OCI-LY7 (cell line): Measurements from ENCODE around the gene PARM1. TPM values are rescaled to one million over a fixed set of nuclear protein-coding genes. Genes with fewer than 3 reads are reported as not detected.

Experiments used
- BruUV-seq: library from RNA; stranded (reverse); fragments of 400-500 nt; replicated peaks from 2 replicates; lab custom pipeline; 2021; lab: Mats Ljungman, UMichigan
- CTCF ChIA-PET: fragments of 300-600 bp; sonication (Branson Sonifier 250); formaldehyde crosslinking; loops from one replicate; lab custom pipeline; 2022; ENCODE audit warnings: antibody characterized with exemption; ENCODE audit not compliant: unreplicated experiment; lab: Charles Lee
- POLR2A ChIA-PET: fragments of 300-600 bp; sonication (Branson Sonifier 250); formaldehyde crosslinking; loops from one replicate; lab custom pipeline; 2022; ENCODE audit warnings: antibody characterized with exemption; lab: Charles Lee
- DNase-seq: peaks from one replicate; pipeline ENCODE4 v3.0.0-alpha.2; 2015; ENCODE audit warnings: low spot score
- H2AFZ ChIP-seq: fragments of 200-600 bp; sonication (generic), shearing (Covaris generic); 2 replicates; pipeline ENCODE4 v1.6.1; 2014; ENCODE audit warnings: mild to moderate bottlenecking, antibody characterized with exemption, low read length, moderate library complexity
- H3K27ac ChIP-seq: fragments of 200-600 bp; sonication (generic); 2 replicates; pipeline ENCODE4 v1.5.1; 2014; ENCODE audit warnings: mixed run types, low read depth, mild to moderate bottlenecking, moderate library complexity, low read length, inconsistent platforms; ENCODE audit not compliant: poor library complexity, severe bottlenecking
- H3K36me3 ChIP-seq: fragments of 200-600 bp; sonication (generic); 2 replicates; pipeline ENCODE4 v1.6.1; 2014; ENCODE audit warnings: mild to moderate bottlenecking, antibody characterized with exemption, low read length, moderate library complexity, mixed read lengths; ENCODE audit not compliant: insufficient read depth
- H3K4me1 ChIP-seq: fragments of 200-600 bp; sonication (generic); 2 replicates; pipeline ENCODE4 v1.5.1; 2014; ENCODE audit warnings: mild to moderate bottlenecking, low read length; ENCODE audit not compliant: insufficient read depth, poor library complexity, severe bottlenecking
- H3K4me2 ChIP-seq: fragments of 200-600 bp; sonication (generic); 2 replicates; pipeline ENCODE4 v1.6.1; 2014; ENCODE audit warnings: mild to moderate bottlenecking, low read length
- H3K4me3 ChIP-seq: fragments of 200-600 bp; sonication (generic); 2 replicates; pipeline ENCODE4 v1.5.1; 2014; ENCODE audit warnings: mild to moderate bottlenecking, low read depth, low read length; ENCODE audit not compliant: poor library complexity, severe bottlenecking
- H3K79me2 ChIP-seq: fragments of 200-600 bp; sonication (generic); 2 replicates; pipeline ENCODE4 v1.6.1; 2016; ENCODE audit warnings: low read depth, mild to moderate bottlenecking, low read length, moderate library complexity, mixed read lengths; ENCODE audit not compliant: insufficient read depth
- H3K9me2 ChIP-seq: fragments of 200-600 bp; sonication (generic); 2 replicates; pipeline ENCODE4 v1.6.1; 2016; ENCODE audit warnings: mild to moderate bottlenecking, low read length, mixed read lengths; ENCODE audit not compliant: insufficient read depth
- H3K9me3 ChIP-seq: fragments of 200-600 bp; sonication (generic); 2 replicates; pipeline ENCODE4 v1.6.1; 2014; ENCODE audit warnings: mild to moderate bottlenecking, mixed run types, low read length, mixed read lengths
- H4K20me1 ChIP-seq: fragments of 200-600 bp; sonication (generic); 2 replicates; pipeline ENCODE4 v1.6.1; 2014; ENCODE audit warnings: mild to moderate bottlenecking, antibody characterized with exemption, low read length, moderate library complexity, mixed read lengths; ENCODE audit not compliant: insufficient read depth
- CTCF ChIP-seq: fragments of 200-600 bp; sonication (generic); conservative IDR thresholded peaks from 2 replicates; pipeline ENCODE4 v1.5.1; 2014; ENCODE audit warnings: mild to moderate bottlenecking, antibody characterized with exemption, low read length, moderate library complexity, mixed read lengths
- EZH2phosphoT487 ChIP-seq: fragments of 200-600 bp; sonication (generic); IDR thresholded peaks from 2 replicates; pipeline ENCODE4 v1.6.1; 2018; ENCODE audit warnings: low read depth, borderline replicate concordance, mild to moderate bottlenecking, mixed run types, antibody characterized with exemption, low read length, moderate library complexity, mixed read lengths
- intact Hi-C: fragments of 100-400 bp; cut with micrococcal nuclease; formaldehyde crosslinking; loops from one replicate; pipeline ENCODE4 v1.10.0; 2022; ENCODE audit not compliant: unreplicated experiment
- total RNA-seq, 2 experiments: library from RNA; depleted of rRNA in 1 of 2; stranded (reverse); fragments of >200 nt in 1 of 2; shearing (Covaris generic) in 1 of 2; gene quantifications; 2 replicates each; pipeline ENCODE4 v1.2.3, GENCODE V29; 2014 to 2022

Gene PARM1
- total RNA-seq, 2 experiments from 2014 or later, result not detected

GRCh38 chr4:75009138-75009537, 76.2 kb downstream of the PARM1 start:
- no peak for DNase-seq
- no TSS peak for BruUV-seq

GRCh38 chr4:75011131-75011795, 78.3 kb downstream of the PARM1 start:
- POLR2A ChIA-PET, result no interaction called here
- no peaks in the 10 kb centered on the region for H3K9me2 ChIP-seq

More at GRCh38 chr4:75009138-75009537, 76.2 kb downstream of the PARM1 start:
- no peaks in the 10 kb centered on the region for H3K4me1 ChIP-seq
- no peaks in the 10 kb centered on the region for H3K9me2 ChIP-seq
- no peak overlapping the region for H3K27ac ChIP-seq
- H3K79me2 ChIP-seq, result no peaks in the 10 kb centered on the region
- H3K36me3 ChIP-seq, result no peaks in the 10 kb centered on the region
- no peaks in the 10 kb centered on the region for H3K9me3 ChIP-seq
- H3K4me3 ChIP-seq, result no peak overlapping the region
- no peak for TF ChIP-seq EZH2phosphoT487
- TF ChIP-seq CTCF, result no peak
- no peak overlapping the region for H2AFZ ChIP-seq
- H4K20me1 ChIP-seq, result no peaks in the 10 kb centered on the region
- intact Hi-C loops, result no loop called here
- ChIA-PET POLR2A (interaction anchor here (1.0 kb wide), 1 partner anchor 28 kb away, joined by 3 read pairs; no protein-coding TSS in a partner anchor), CTCF (no interaction called here)
- no peak overlapping the region for H3K4me2 ChIP-seq

More at GRCh38 chr4:75011131-75011795, 78.3 kb downstream of the PARM1 start:
- Histone ChIP-seq H2AFZ (no peak overlapping the region), H3K27ac (no peak overlapping the region), H3K4me2 (no peak overlapping the region), H3K9me3 (no peaks in the 10 kb centered on the region), H3K4me1 (no peaks in the 10 kb centered on the region), H4K20me1 (no peaks in the 10 kb centered on the region), H3K79me2 (no peaks in the 10 kb centered on the region), H3K4me3 (no peak overlapping the region), H3K36me3 (no peaks in the 10 kb centered on the region)
- TF ChIP-seq EZH2phosphoT487 (no peak), CTCF (no peak)
- CTCF ChIA-PET, result no interaction called here
- no TSS peak for BruUV-seq
- intact Hi-C loops, result no loop called here
- no peak for DNase-seq
